HFF-Myc (cell line): ENCODE data around the gene MRPL58.
"Not testable (repeated sequence)": the region's sequence is repeated elsewhere in the genome, so short reads cannot be mapped to it uniquely, and the experiment has no call there.

Experiments used
- DNase-seq: peaks from one replicate; pipeline ENCODE4 v3.0.0-alpha.2; 2011; ENCODE audit warnings: low read depth; ENCODE audit errors: extremely low read depth
- H3K4me3 ChIP-seq: replicated peaks from 2 replicates; pipeline ENCODE4 v1.5.1; 2011; ENCODE audit warnings: low read depth, mild to moderate bottlenecking, control low read depth, low read length
- TF ChIP-seq, protein P1 (sequence below): IDR thresholded peaks from 2 replicates; pipeline ENCODE4 v1.5.1; 2012; ENCODE audit warnings: mild to moderate bottlenecking, low read depth, low read length, control low read depth; ENCODE audit errors: missing control alignments

MRPL58 gene

DNA sequence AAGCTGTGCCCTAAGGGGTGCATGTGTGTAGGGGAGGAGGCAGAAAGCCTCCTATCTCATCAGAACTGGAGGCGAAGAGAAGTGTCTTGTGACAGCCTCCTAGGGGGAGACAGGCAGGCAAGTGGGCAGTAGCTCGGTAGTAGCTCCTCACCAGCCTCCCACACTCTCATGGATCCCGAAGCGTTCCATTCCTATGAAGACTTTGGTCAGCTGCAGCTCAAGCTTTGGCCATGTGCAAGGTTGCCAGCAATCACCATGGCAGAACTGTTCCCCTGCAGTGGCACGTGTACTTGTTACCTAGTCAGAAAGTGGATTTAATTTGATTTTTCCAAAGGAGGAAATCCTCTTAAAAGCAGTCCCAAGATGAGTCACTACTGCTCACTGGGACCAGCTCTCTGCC is 6.7 kb downstream of the MRPL58 start:
- TF ChIP-seq, protein P1, sequence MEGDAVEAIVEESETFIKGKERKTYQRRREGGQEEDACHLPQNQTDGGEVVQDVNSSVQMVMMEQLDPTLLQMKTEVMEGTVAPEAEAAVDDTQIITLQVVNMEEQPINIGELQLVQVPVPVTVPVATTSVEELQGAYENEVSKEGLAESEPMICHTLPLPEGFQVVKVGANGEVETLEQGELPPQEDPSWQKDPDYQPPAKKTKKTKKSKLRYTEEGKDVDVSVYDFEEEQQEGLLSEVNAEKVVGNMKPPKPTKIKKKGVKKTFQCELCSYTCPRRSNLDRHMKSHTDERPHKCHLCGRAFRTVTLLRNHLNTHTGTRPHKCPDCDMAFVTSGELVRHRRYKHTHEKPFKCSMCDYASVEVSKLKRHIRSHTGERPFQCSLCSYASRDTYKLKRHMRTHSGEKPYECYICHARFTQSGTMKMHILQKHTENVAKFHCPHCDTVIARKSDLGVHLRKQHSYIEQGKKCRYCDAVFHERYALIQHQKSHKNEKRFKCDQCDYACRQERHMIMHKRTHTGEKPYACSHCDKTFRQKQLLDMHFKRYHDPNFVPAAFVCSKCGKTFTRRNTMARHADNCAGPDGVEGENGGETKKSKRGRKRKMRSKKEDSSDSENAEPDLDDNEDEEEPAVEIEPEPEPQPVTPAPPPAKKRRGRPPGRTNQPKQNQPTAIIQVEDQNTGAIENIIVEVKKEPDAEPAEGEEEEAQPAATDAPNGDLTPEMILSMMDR: no peak
- H3K4me3 ChIP-seq: no peak overlapping the region
- no peak for DNase-seq

DNA sequence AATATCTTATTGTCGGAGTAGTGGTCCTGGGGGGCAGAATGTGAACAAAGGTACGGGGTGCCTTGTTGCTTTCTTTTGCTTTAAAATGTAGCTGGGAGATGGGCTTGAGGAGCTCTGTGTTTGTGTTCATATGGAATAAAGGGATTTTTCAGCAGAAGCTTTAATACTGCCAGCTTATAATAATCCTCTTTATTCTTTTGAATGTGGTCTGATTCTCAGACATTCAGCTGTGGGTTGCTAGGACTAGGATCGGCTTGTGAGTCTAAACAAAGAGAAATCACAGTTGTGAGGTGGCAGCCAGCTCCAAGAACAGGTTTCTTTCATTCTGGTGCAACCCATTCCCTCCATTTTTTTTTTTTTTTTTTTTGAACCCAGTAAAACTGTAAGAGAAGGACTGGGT is 7.2 kb downstream of the MRPL58 start:
- TF ChIP-seq, protein P1: no peak
- no peak for DNase-seq
- no peak overlapping the region for H3K4me3 ChIP-seq

DNA sequence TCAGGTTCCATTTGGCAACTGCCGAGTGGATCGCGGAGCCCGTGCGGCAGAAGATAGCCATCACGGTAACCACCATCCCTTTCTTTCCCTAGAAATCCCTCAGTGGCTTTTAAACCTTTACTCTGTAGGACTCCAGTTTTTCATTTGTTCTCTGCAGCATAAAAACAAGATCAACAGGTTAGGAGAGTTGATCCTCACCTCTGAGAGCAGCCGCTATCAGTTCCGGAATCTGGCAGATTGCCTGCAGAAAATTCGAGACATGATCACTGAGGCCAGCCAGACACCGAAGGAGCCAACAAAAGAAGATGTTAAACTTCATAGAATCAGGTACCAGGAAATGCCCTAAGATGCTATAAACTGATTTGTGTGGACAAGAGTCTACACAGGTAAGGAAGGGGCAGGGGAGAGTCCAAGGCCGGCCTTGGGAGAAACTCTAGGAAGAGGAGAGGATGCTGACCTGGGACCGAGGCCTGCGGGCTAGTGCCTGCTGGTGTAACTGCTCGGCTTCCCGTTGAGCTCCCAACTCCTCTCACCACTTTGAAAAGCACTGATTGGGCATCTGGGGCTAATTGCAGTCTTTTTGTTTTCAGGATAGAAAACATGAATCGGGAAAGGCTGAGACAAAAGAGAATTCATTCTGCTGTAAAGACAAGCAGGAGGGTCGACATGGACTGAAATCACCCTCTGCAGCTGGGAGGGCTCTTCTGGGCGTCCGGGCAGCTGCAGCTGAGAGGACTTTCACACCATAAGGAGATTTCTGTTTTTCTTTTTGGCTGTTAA is 8.1 kb downstream of the MRPL58 start:
- no peak overlapping the region for H3K4me3 ChIP-seq
- no peak for DNase-seq
- TF ChIP-seq, protein P1: no peak

GRCh38 chr17:75024686-75025397 is 12.4 kb downstream of the MRPL58 start:
- no peak for DNase-seq
- no peak overlapping the region for H3K4me3 ChIP-seq
- TF ChIP-seq, protein P1: no peak

GRCh38 chr17:75025398-75025734 is 12.9 kb downstream of the MRPL58 start:
- not testable (repeated sequence) for H3K4me3 ChIP-seq, DNase-seq

GRCh38 chr17:75026650-75027049 is 14.2 kb downstream of the MRPL58 start:
- not testable (repeated sequence) for DNase-seq, H3K4me3 ChIP-seq

DNA sequence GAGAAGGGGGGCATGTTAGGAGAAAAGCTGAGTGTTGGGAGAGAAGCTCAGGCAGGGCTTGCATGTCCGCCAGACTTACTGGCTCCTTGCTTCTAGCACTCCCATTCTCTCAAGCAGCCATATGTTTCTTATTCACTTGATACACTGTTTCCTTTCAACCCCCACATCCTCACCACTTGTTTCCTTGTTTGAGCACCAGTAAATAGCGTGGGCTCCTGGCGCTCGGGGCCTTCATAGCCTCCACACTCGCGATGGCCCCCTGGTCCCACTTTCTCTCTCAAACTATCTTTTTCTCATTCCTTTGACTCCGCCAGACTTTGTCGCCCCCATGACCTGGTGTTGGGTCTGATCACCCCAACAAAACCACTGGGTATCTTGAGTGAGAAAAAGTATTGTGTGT is 17.7 kb downstream of the MRPL58 start:
- TF ChIP-seq, protein P1: no peak
- no peak for DNase-seq
- H3K4me3 ChIP-seq: no peak overlapping the region
